GM12878 (cell line): ENCODE measurements around the gene REPIN1. TPM values are rescaled to one million over a fixed set of nuclear protein-coding genes. Genes with fewer than 3 reads are reported as not detected.

Experiments used
- ATAC-seq: fragments of 200-7000 bp; cut with Tn5 transposase; 3 replicates; pipeline ENCODE4 v1.9.1; 2020; ENCODE audit warnings: mild to moderate bottlenecking, moderate library complexity
- BruUV-seq: library from RNA; stranded (reverse); fragments of 400-500 nt; replicated peaks from 2 replicates; lab custom pipeline; 2021; lab: Mats Ljungman, UMichigan
- CTCF ChIA-PET: fragments of 300-600 bp; sonication (Branson Sonifier 250); formaldehyde crosslinking; extraction: SDS; loops from one replicate; lab custom pipeline; 2021; ENCODE audit warnings: inconsistent platforms; lab: Yijun Ruan, JAX
- POLR2A ChIA-PET: fragments of 350-600 bp; formaldehyde crosslinking; extraction: SDS; loops from one replicate; lab custom pipeline; 2021; ENCODE audit warnings: inconsistent platforms; lab: Charles Lee
- RAD21 ChIA-PET: fragments of 300-600 bp; sonication (Branson Sonifier 250); formaldehyde crosslinking; loops from one replicate; lab custom pipeline; 2023; ENCODE audit warnings: antibody characterized with exemption; ENCODE audit not compliant: unreplicated experiment; lab: Charles Lee
- SMC1A ChIA-PET: fragments of 300-600 bp; sonication (Branson Sonifier 250); formaldehyde crosslinking; loops from one replicate; lab custom pipeline; 2023; ENCODE audit not compliant: unreplicated experiment, uncharacterized antibody; lab: Charles Lee
- DNase-seq: peaks from one replicate; pipeline ENCODE4 v3.0.0-alpha.2; 2011; ENCODE audit warnings: low read depth, low spot score
- FAIRE-seq: peaks from 3 replicates; lab custom pipeline; 2011; peaks lifted over from hg19 to GRCh38; lab: Jason Lieb, UNC
- H2AFZ ChIP-seq: 2 replicates; pipeline ENCODE4 v1.6.0; 2011; ENCODE audit warnings: low read depth, low read length, control low read depth; ENCODE audit not compliant: control insufficient read depth
- H3K27ac ChIP-seq: 2 replicates; pipeline ENCODE4 v1.5.1; 2011; ENCODE audit warnings: control low read depth; ENCODE audit not compliant: control insufficient read depth, insufficient read depth
- H3K27me3 ChIP-seq, 2 experiments: replicated peaks in 1 of 2; 2 replicates each; pipeline versions ENCODE4 v1.6.0 to v1.6.1; 2011; ENCODE audit warnings: low read length in 1 of 2; ENCODE audit not compliant: control insufficient read depth in 2 of 2, insufficient read depth in 2 of 2
- H3K36me3 ChIP-seq, 2 experiments: 2 replicates each; pipeline ENCODE4 v1.5.1; 2011; ENCODE audit warnings: low read length in 1 of 2; ENCODE audit not compliant: control insufficient read depth in 2 of 2, insufficient read depth in 2 of 2
- H3K4me1 ChIP-seq: 2 replicates; pipeline ENCODE4 v1.6.1; 2011; ENCODE audit warnings: mild to moderate bottlenecking, low read length, moderate library complexity, mixed read lengths; ENCODE audit not compliant: control insufficient read depth, insufficient read depth
- H3K4me2 ChIP-seq: 2 replicates; pipeline ENCODE4 v1.6.0; 2011; ENCODE audit warnings: control low read depth; ENCODE audit not compliant: control insufficient read depth, insufficient read depth
- H3K4me3 ChIP-seq: fragments of 200-600 bp; sonication (generic); 2 replicates; pipeline ENCODE4 v1.5.1; 2016
- H3K79me2 ChIP-seq: 2 replicates; pipeline ENCODE4 v1.6.0; 2011; ENCODE audit warnings: low read length; ENCODE audit not compliant: control insufficient read depth, insufficient read depth
- H3K9ac ChIP-seq: 2 replicates; pipeline ENCODE4 v1.8.0; 2011; ENCODE audit warnings: low read length, control low read depth, mixed read lengths; ENCODE audit not compliant: control insufficient read depth, insufficient read depth
- H3K9me3 ChIP-seq: replicated peaks from 3 replicates; pipeline ENCODE4 v1.5.1; 2011; ENCODE audit warnings: mild to moderate bottlenecking, low read length; ENCODE audit not compliant: control insufficient read depth, insufficient read depth
- H4K20me1 ChIP-seq: 2 replicates; pipeline ENCODE4 v1.6.0; 2011; ENCODE audit not compliant: control insufficient read depth, insufficient read depth
- BCLAF1 ChIP-seq: fragments of 450-650 bp; IDR thresholded peaks from 2 replicates; pipeline ENCODE4 v1.6.1; 2017; ENCODE audit warnings: antibody characterized with exemption, mild to moderate bottlenecking, moderate library complexity
- CBX3 ChIP-seq: fragments of 200-600 bp; sonication (generic); IDR thresholded peaks from 2 replicates; pipeline ENCODE4 v1.6.1; 2016; ENCODE audit warnings: low read depth, borderline replicate concordance
- CREB1 ChIP-seq: IDR thresholded peaks from 2 replicates; pipeline ENCODE4 v1.6.1; 2012; ENCODE audit warnings: low read depth, mild to moderate bottlenecking, inconsistent platforms
- GABPA ChIP-seq: IDR thresholded peaks from 2 replicates; pipeline ENCODE4 v1.6.1; 2014; ENCODE audit warnings: antibody characterized with exemption, low read depth, mild to moderate bottlenecking, inconsistent platforms
- HSF1 ChIP-seq: fragments of 150-350 bp; IDR thresholded peaks from 2 replicates; pipeline ENCODE4 v1.6.1; 2014; ENCODE audit warnings: mild to moderate bottlenecking, low read depth, low read length
- JUNB ChIP-seq: IDR thresholded peaks from 2 replicates; pipeline ENCODE4 v1.6.1; 2016; ENCODE audit warnings: antibody characterized with exemption, mild to moderate bottlenecking
- KDM1A ChIP-seq: fragments of 200-600 bp; sonication (generic); IDR thresholded peaks from 2 replicates; pipeline ENCODE4 v1.6.1; 2016; ENCODE audit warnings: borderline replicate concordance
- NRF1 ChIP-seq: conservative IDR thresholded peaks from 2 replicates; pipeline ENCODE4 v1.6.1; 2011; ENCODE audit warnings: mild to moderate bottlenecking, low read depth, low read length, improper control_type of control experiment
- SMAD5 ChIP-seq: IDR thresholded peaks from 2 replicates; pipeline ENCODE4 v1.6.1; 2016; ENCODE audit warnings: antibody characterized with exemption, low read depth
- STAT1 ChIP-seq: fragments of 450-650 bp; conservative IDR thresholded peaks from 2 replicates; pipeline ENCODE4 v1.6.1; 2014; ENCODE audit warnings: antibody characterized with exemption, mild to moderate bottlenecking
- SUZ12 ChIP-seq: fragments of 200-600 bp; sonication (generic); IDR thresholded peaks from one replicate; pipeline ENCODE4 v1.6.1; 2018; ENCODE audit warnings: antibody characterized with exemption, mild to moderate bottlenecking; ENCODE audit not compliant: unreplicated experiment
- ZBED1 ChIP-seq: IDR thresholded peaks from 2 replicates; pipeline ENCODE4 v1.6.1; 2016; ENCODE audit warnings: borderline replicate concordance
- ZNF24 ChIP-seq: fragments of 450-650 bp; IDR thresholded peaks from 2 replicates; pipeline ENCODE4 v1.6.1; 2017; ENCODE audit warnings: antibody characterized with exemption, mild to moderate bottlenecking
- WGBS: methylation state at CpG from one replicate; pipeline ENCODE4 v1.1.6; 2016; ENCODE audit warnings: low lambda C conversion rate; ENCODE audit not compliant: insufficient replicate concordance, insufficient coverage; ENCODE audit errors: missing lambda C conversion rate; 5-methylcytosine and 5-hydroxymethylcytosine counted together
- in situ Hi-C: fragments of 300-500 bp; cut with MboI; formaldehyde crosslinking; loops from 9 replicates; pipeline ENCODE4 v1.14.3; 2018; ENCODE audit warnings: mixed read lengths
- intact Hi-C: fragments of 100-400 bp; cut with micrococcal nuclease; formaldehyde crosslinking; loops from one replicate; pipeline ENCODE4 v1.14.2; 2022; ENCODE audit not compliant: unreplicated experiment
- polyA plus RNA-seq, 11 experiments: library from polyadenylated mRNA; depleted of rRNA in 4 of 11; unstranded in 6 of 11; stranded (reverse) in 5 of 11; fragments of >200 nt; fragmentation: Nextera tagmentation in 4 of 11; fragmentation: Illumina TruSeq in 1 of 11; extraction: Ambion mirVana in 4 of 11; extraction: Trizol in 1 of 11; gene quantifications; 1 replicate in 1 of 11; 2 replicates in 10 of 11; pipeline versions ENCODE4 v1.2.1 to v1.2.3, GENCODE V29; 2011 to 2016; ENCODE audit warnings: inconsistent platforms in 2 of 11, missing spikeins in 2 of 11, low read depth in 1 of 11
- total RNA-seq, 4 experiments: library from RNA; depleted of rRNA in 3 of 4; stranded (reverse); fragments of >200 nt in 3 of 4; fragmentation: Illumina TruSeq in 1 of 4; extraction: Trizol in 1 of 4; gene quantifications; 2 replicates each; pipeline versions ENCODE4 v1.2.1 to v1.2.3, GENCODE V29; 2013 to 2021
- TF ChIP-seq, protein P1 (sequence below): IDR thresholded peaks from 2 replicates; pipeline ENCODE4 v1.6.1; 2012; ENCODE audit warnings: low read depth, low read length, improper control_type of control experiment

The REPIN1 gene
- total and polyA plus RNA-seq, 10 of the 15 experiments (the other 5 are each of a cell fraction or from before 2014, with no cell fraction given), result 5.1 to 172 (median 76.9) TPM

GRCh38 chr7:150344299-150344698 is 24.3 kb upstream of the REPIN1 start:
- H3K79me2 ChIP-seq, result no peaks in the 10 kb centered on the region
- FAIRE-seq (no peak), ATAC-seq (no peak), DNase-seq (no peak)
- intact Hi-C loops (no loop called here), in situ Hi-C loops (no loop called here)
- peaks cover 0 to 5% of the 10 kb centered on the region in 2 experiments; a peak in 3 of 4 replicates for H3K27me3 ChIP-seq
- BruUV-seq, result no TSS peak
- SMC1A ChIA-PET, result interaction anchor here (0.8 to 1.9 kb wide), 2 partner anchors 12 to 18 kb away, joined by 3 to 4 read pairs; no protein-coding TSS in a partner anchor
- POLR2A ChIA-PET, result no interaction called here
- no peaks in the 10 kb centered on the region for H3K36me3 ChIP-seq
- H3K27ac ChIP-seq, result no peak overlapping the region
- H3K4me3 ChIP-seq, result no peak overlapping the region
- H3K9me3 ChIP-seq, result peaks cover 5% of the 10 kb centered on the region; the same call in 2 of the 3 replicates
- H3K4me1 ChIP-seq, result peaks cover 8% of the 10 kb centered on the region
- H3K4me2 ChIP-seq, result no peak overlapping the region
- no peak for TF ChIP-seq ZNF24
- TF ChIP-seq STAT1, result no peak
- no peak for TF ChIP-seq KDM1A
- H2AFZ ChIP-seq, result no peak overlapping the region
- CTCF ChIA-PET, result interaction anchor here (1.0 to 1.5 kb wide), 2 partner anchors 11 to 17 kb away, joined by 4 to 5 read pairs; no protein-coding TSS in a partner anchor
- no peaks in the 10 kb centered on the region for H4K20me1 ChIP-seq
- no peak overlapping the region for H3K9ac ChIP-seq
- RAD21 ChIA-PET, result no interaction called here

GRCh38 chr7:150345012-150345411 is 23.6 kb upstream of the REPIN1 start:
- Histone ChIP-seq H3K4me3 (no peak overlapping the region), H3K36me3 (no peaks in the 10 kb centered on the region), H3K27me3 (peaks cover 0 to 5% of the 10 kb centered on the region in 2 experiments; a peak in 3 of 4 replicates), H3K79me2 (no peaks in the 10 kb centered on the region), H3K4me2 (no peak overlapping the region), H3K4me1 (peaks cover 4% of the 10 kb centered on the region), H3K9ac (no peak overlapping the region), H3K27ac (no peak overlapping the region), H3K9me3 (peaks cover 5% of the 10 kb centered on the region; the same call in 2 of the 3 replicates), H4K20me1 (no peaks in the 10 kb centered on the region), H2AFZ (no peak overlapping the region)
- WGBS, result 84% methylated on average over 1 of the region's 1 CpG
- no peak for FAIRE-seq
- SMC1A ChIA-PET, result interaction anchor here (1.9 kb wide), 1 partner anchor 12 kb away, joined by 4 read pairs; no protein-coding TSS in a partner anchor
- ATAC-seq, result no peak
- no TSS peak for BruUV-seq
- RAD21 ChIA-PET, result no interaction called here
- no peak for DNase-seq
- intact Hi-C loops (no loop called here), in situ Hi-C loops (no loop called here)
- POLR2A ChIA-PET, result interaction anchor here (0.5 kb wide), 1 partner anchor 89 kb away, joined by 3 read pairs; no protein-coding TSS in a partner anchor
- CTCF ChIA-PET, result interaction anchor here (1.5 to 2.0 kb wide), 3 partner anchors 9 to 18 kb away, joined by 3 to 10 read pairs (median 5); no protein-coding TSS in a partner anchor
- TF ChIP-seq ZBED1 (no peak), ZNF24 (no peak), JUNB (no peak), NRF1 (no peak), CBX3 (no peak), SMAD5 (no peak), KDM1A (no peak), BCLAF1 (no peak), SUZ12 (no peak), CREB1 (no peak), GABPA (no peak), HSF1 (no peak)
- TF ChIP-seq, protein P1, sequence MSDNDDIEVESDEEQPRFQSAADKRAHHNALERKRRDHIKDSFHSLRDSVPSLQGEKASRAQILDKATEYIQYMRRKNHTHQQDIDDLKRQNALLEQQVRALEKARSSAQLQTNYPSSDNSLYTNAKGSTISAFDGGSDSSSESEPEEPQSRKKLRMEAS, result no peak
